Heart left ventricle (tissue), 16 donors: ENCODE results near the gene PPP2R2D. TPM values are rescaled to one million over a fixed set of nuclear protein-coding genes. Genes with fewer than 3 reads are reported as not detected.

Experiments
- ATAC-seq, 4 donors: fragments of 200-7000 bp; cut with Tn5 transposase; one replicate each; pipeline ENCODE4 v1.9.1; 2020 to 2022; ENCODE audit warnings: moderate library complexity in 4 of 4, mild to moderate bottlenecking in 3 of 4, moderate number of reproducible peaks in 1 of 4
- DNase-seq, 5 donors: peaks; one replicate each; pipeline ENCODE4 v3.0.0-alpha.2; 2020
- H3K27ac ChIP-seq, 12 donors: fragments of 200-600 bp; sonication (generic) in 4 of 12; one replicate each; pipeline versions ENCODE4 v1.5.0 to v1.8.0; 2016 to 2022; ENCODE audit warnings: mild to moderate bottlenecking in 2 of 12
- H3K27me3 ChIP-seq, 9 donors: fragments of 200-600 bp; sonication (generic) in 2 of 9; one replicate each; pipeline versions ENCODE4 v1.5.1 to v1.8.0; 2016 to 2022; ENCODE audit warnings: mild to moderate bottlenecking in 3 of 9
- H3K36me3 ChIP-seq, 9 donors: fragments of 200-600 bp; sonication (generic) in 2 of 9; one replicate each; pipeline versions ENCODE4 v1.5.0 to v1.8.0; 2018 to 2022; ENCODE audit warnings: mild to moderate bottlenecking in 2 of 9
- H3K4me1 ChIP-seq, 12 donors: fragments of 200-600 bp; sonication (generic) in 4 of 12; one replicate each; pipeline versions ENCODE4 v1.5.0 to v1.8.0; 2016 to 2022; ENCODE audit warnings: mild to moderate bottlenecking in 3 of 12
- H3K4me3 ChIP-seq, 12 donors: fragments of 200-600 bp; sonication (generic) in 4 of 12; one replicate each; pipeline versions ENCODE4 v1.5.0 to v1.8.0; 2017 to 2022; ENCODE audit warnings: mild to moderate bottlenecking in 9 of 12, moderate library complexity in 4 of 12
- H3K9me3 ChIP-seq, 12 donors: fragments of 200-600 bp; sonication (generic) in 4 of 12; one replicate each; pipeline versions ENCODE4 v1.5.0 to v1.8.0; 2016 to 2022; ENCODE audit warnings: mild to moderate bottlenecking in 1 of 12
- POLR2A ChIP-seq, 2 donors: fragments of 450-650 bp; IDR thresholded peaks; one replicate each; pipeline ENCODE4 v1.6.1; 2017; ENCODE audit warnings: antibody characterized with exemption in 2 of 2, mild to moderate bottlenecking in 2 of 2, moderate library complexity in 2 of 2
- WGBS, 4 donors: extraction: QIAGEN DNeasy Blood & Tissue Kit in 2 of 4; methylation state at CpG; one replicate each; pipeline versions ENCODE4 v1.1.5 to v1.1.7; 2013 to 2018; 5-methylcytosine and 5-hydroxymethylcytosine counted together
- intact Hi-C, 10 donors: fragments of 100-400 bp; cut with DNase I; formaldehyde crosslinking; loops; one replicate each; pipeline versions ENCODE4 v1.11.1 to v1.14.2; 2022
- polyA plus RNA-seq, 2 donors: library from polyadenylated mRNA; stranded (reverse); fragments of 200-250 nt; gene quantifications; one replicate each; pipeline ENCODE4 v1.2.3, GENCODE V29; 2013
- total RNA-seq, 9 donors: library from RNA; depleted of rRNA in 2 of 9; stranded (reverse); fragments of >200 nt in 2 of 9; fragmentation: NEBNext Ultra II Directional in 3 of 9; extraction: Animal tissue kit (Norgen Biotek cat#: 25700) in 3 of 9; gene quantifications; one replicate each; pipeline versions ENCODE4 v1.1.0 to v1.2.4, GENCODE V29; 2016 to 2023
- TF ChIP-seq, protein P1 (sequence below), 12 donors: fragments of 200-600 bp; sonication (generic) in 4 of 12; IDR thresholded peaks; one replicate each; pipeline versions ENCODE4 v1.5.0 to v1.8.0; 2018 to 2022; ENCODE audit warnings: antibody characterized with exemption in 12 of 12, mild to moderate bottlenecking in 5 of 12
- donor health status: ischemic (EF 13 %, LVEDD 7.1; RV severe dilation, severe dysfunction).
- donor health status: healthy with polysubstance abuse.
- donor health status: DM: no; HTN: yes; CAD: no.
- donor health status: DM: no; HTN: no; CAD: no.
- donor health status: ischemic (EF 25% LVEDD 6.9; RV normal size, moderate dysfunction).
- donor health status: ischemic (EF 25% LVEDD 5.7; RV mildly dilated, moderate dysfunction).
- donor health status: healthy.
- donor health status: DM: yes; HTN: yes; CAD: no.
- donor health status: ischemic (EF 35%, LVEDD 5.7; RV mildly dilated, moderate dysfunction).
- donor health status: nonischemic (EF 11% LVEDD 7.7; RV severe dilation, severe dysfunction).
- donor health status: DM: yes; HTN: yes; CAD: no.
- donor health status: PGD.
- donor health status: ischemic (EF 29% LVEDD 5.4; RV normal size, mild dysfunction).
- donor health status: nonischemic (EF 23%, LVEDD 6.1; RV moderate dilation, normal function).

Gene PPP2R2D
- total and polyA plus RNA-seq, 11 donors, result 29.4 to 43.4 (median 36.4) TPM

DNA sequence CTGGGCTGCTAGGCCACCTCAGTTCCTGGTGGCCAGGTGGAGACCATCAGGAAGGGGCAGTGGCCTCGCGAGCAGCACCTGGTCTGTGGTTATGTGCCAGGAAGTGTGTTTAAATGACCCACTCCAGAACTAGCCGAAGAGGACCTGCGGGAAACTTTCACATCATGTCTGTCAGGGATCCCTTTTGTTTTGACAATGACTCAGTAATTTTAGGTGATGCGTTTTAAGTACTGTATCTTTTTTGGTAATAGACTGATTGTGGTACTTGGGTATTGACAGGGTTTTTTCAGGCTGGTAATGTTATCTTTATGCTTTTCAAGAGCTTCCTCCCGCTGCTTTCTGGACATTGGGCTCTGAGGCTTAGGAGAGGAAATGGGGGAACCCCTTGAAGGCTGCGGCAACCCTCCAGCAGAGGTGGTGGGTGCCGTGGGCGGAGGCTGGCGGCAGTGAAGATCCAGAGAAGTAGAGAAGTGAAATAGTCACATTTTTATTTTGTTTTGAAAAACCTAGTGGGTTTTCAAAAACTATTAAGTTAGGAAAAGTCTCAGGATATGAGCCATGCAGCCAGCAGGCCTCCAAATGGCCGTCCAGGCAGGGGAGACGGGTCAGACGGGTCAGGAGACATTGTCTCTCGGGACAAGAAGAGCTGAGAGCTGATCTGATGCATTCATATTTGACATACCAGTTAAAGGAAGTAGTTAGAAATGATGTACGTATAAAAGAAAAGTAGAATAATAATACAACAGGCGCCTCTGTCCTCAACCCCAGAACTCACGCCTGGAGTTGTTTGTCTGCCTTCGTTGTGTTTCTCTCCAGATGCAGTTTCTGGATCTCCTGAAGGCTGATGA is 27.7 kb downstream of the PPP2R2D start:
- peak overlapping the region in 1 of 12 donors; percentile 19 for H3K4me3 ChIP-seq
- WGBS, 4 donors, result 50 to 57% (median 55%) methylated on average over 18 of the region's 18 CpGs

DNA sequence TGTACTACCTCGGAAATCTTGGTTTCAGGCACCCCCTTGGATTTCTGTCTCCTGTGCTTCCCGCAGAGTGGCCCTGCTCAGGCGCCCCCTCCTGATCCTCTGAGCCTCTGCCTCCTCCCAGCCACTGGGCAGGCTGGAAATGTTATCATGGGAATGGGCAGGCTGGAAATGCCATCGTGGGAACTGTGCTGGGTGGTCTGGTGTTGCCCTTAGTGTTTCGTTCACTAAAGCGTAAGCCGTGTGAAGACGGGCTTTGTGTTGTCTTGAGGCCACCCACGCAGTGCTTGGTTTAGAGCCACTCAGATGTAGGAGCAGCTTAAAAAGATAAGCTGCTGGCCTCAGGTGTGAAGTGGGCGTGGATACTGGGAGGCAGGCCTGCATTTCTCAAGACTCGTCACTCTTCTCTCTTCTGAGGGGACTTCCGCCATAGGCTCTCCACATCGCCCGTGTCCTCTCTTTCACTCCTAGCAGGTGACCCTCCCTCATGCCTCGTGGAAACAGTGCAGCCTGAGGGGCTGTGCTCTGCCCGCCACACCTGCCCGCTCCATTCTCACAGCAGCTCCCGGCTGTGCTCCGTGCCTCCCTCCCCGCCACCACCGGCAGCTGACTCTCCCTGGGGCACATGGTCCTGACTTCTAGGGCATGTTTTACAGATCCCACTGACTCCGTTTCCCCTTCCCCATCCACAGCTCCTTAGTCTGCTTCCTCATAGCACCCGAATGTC is 28.5 kb downstream of the PPP2R2D start:
- intact Hi-C loops, result no loop called here
- DNase-seq (no peak), ATAC-seq (peak in 3 of 4 donors; percentile 11 to 17 (median 13))
- WGBS, 4 donors, result 77 to 82% (median 78%) methylated on average over 22 to 23 of the region's 23 CpGs
- peaks cover 3 to 85% (median 52%) of the 10 kb centered on the region in 12 donors for H3K4me1 ChIP-seq
- no peaks in the 10 kb centered on the region for H3K27me3 ChIP-seq
- H3K9me3 ChIP-seq, result peaks cover 0 to 17% (median 3%) of the 10 kb centered on the region in 12 donors
- peak overlapping the region in 8 of 12 donors; percentile 16 to 54 (median 41) for H3K27ac ChIP-seq
- no peak overlapping the region for H3K4me3 ChIP-seq
- no peak for TF ChIP-seq POLR2A (IDR thresholded peaks at IDR 0.05)
- TF ChIP-seq, protein P1, sequence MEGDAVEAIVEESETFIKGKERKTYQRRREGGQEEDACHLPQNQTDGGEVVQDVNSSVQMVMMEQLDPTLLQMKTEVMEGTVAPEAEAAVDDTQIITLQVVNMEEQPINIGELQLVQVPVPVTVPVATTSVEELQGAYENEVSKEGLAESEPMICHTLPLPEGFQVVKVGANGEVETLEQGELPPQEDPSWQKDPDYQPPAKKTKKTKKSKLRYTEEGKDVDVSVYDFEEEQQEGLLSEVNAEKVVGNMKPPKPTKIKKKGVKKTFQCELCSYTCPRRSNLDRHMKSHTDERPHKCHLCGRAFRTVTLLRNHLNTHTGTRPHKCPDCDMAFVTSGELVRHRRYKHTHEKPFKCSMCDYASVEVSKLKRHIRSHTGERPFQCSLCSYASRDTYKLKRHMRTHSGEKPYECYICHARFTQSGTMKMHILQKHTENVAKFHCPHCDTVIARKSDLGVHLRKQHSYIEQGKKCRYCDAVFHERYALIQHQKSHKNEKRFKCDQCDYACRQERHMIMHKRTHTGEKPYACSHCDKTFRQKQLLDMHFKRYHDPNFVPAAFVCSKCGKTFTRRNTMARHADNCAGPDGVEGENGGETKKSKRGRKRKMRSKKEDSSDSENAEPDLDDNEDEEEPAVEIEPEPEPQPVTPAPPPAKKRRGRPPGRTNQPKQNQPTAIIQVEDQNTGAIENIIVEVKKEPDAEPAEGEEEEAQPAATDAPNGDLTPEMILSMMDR (IDR thresholded peaks at IDR 0.05), result no peak
- peaks cover 0 to 3% (median 0%) of the 10 kb centered on the region in 9 donors for H3K36me3 ChIP-seq

More for the DNA sequence above, 27.7 kb downstream of the PPP2R2D start:
- peak in 1 of 4 donors; percentile 30 for ATAC-seq
- Histone ChIP-seq H3K4me1 (peaks cover 3 to 84% (median 51%) of the 10 kb centered on the region in 12 donors), H3K27me3 (no peaks in the 10 kb centered on the region), H3K9me3 (peaks cover 0 to 19% (median 3%) of the 10 kb centered on the region in 12 donors), H3K36me3 (no peaks in the 10 kb centered on the region), H3K27ac (peak overlapping the region in 10 of 12 donors; percentile 16 to 54 (median 38))
- no peak for DNase-seq
- intact Hi-C loops, result no loop called here
- TF ChIP-seq, protein P1 (IDR thresholded peaks at IDR 0.05), result no peak
- TF ChIP-seq POLR2A (IDR thresholded peaks at IDR 0.05), result no peak

DNA sequence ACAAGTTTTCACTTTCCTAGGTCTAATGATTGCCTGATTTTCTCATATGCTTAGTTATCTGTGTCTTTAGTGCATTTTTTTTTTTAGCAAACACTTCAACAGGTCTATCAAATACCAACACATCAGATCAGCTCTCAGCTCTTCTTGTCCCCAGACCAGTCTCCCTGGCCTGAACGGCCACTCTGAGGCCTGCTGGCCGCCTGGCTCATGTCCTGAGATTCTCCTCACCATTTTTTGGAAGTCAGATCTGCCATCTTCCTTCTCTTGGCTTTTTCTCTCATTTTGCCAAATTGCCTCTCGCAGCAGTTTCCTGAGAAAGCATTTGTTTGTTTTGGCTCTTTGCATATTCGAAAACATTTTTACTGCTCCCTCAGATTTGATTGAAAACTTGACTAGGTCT is 29.3 kb downstream of the PPP2R2D start:
- 55 to 73% (median 58%) methylated on average over 4 of the region's 4 CpGs for WGBS, 4 donors
- Histone ChIP-seq H3K4me3 (no peak overlapping the region), H3K9me3 (peaks cover 0 to 8% (median under 1%) of the 10 kb centered on the region in 12 donors), H3K4me1 (peaks cover 3 to 93% (median 56%) of the 10 kb centered on the region in 12 donors), H3K27me3 (no peaks in the 10 kb centered on the region), H3K27ac (no peak overlapping the region), H3K36me3 (peaks cover 0 to 8% (median 6%) of the 10 kb centered on the region in 9 donors)
- intact Hi-C loops, result no loop called here
- TF ChIP-seq POLR2A (IDR thresholded peaks at IDR 0.05), result no peak
- TF ChIP-seq, protein P1 (IDR thresholded peaks at IDR 0.05), result no peak
- DNase-seq (no peak), ATAC-seq (no peak)
